ENCODE data around the gene PROX2.

The PROX2 gene

GRCh38 chr14:74841230-74842207 is 34.4 kb downstream of the PROX2 start:
- DNase-seq: no peak

- no peak for DNase-seq
Observed at GRCh38 chr14:74840603-74841030, 35.3 kb downstream of the PROX2 start.

- DNase-seq: no peak
Observed at GRCh38 chr14:74838166-74838565, 37.8 kb downstream of the PROX2 start.

- no peak for DNase-seq
Observed at GRCh38 chr14:74836251-74836960, 39.5 kb downstream of the PROX2 start.

GRCh38 chr14:74835645-74836250 is 40.2 kb downstream of the PROX2 start:
- DNase-seq: no peak

GRCh38 chr14:74834692-74835392 is 41.1 kb downstream of the PROX2 start:
- no peak for DNase-seq

GRCh38 chr14:74832849-74833248 is 43.1 kb downstream of the PROX2 start:
- no peak for DNase-seq

GRCh38 chr14:74829251-74829650 is 46.7 kb downstream of the PROX2 start:
- no peak for DNase-seq

- no peak for DNase-seq
Observed at GRCh38 chr14:74826574-74826973, 49.4 kb downstream of the PROX2 start.
